IMR-90 (cell line): ENCODE results near the gene ASTN2.

Source experiments
- BHLHE40 ChIP-seq: fragments of 150-350 bp; IDR thresholded peaks from 2 replicates; pipeline ENCODE4 v1.6.1; 2016; ENCODE audit warnings: mild to moderate bottlenecking, low read depth, low read length
- CTCF ChIP-seq: conservative IDR thresholded peaks from 2 replicates; pipeline ENCODE4 v1.5.1; 2012; ENCODE audit warnings: mild to moderate bottlenecking, low read depth, low read length, improper control_type of control experiment
- POLR2A ChIP-seq: IDR thresholded peaks from 2 replicates; pipeline ENCODE4 v1.6.1; 2012; ENCODE audit warnings: mild to moderate bottlenecking, low read depth, low read length
- RAD21 ChIP-seq: IDR thresholded peaks from 2 replicates; pipeline ENCODE4 v1.6.1; 2012; ENCODE audit warnings: low read length, improper control_type of control experiment
- SMC3 ChIP-seq: fragments of 150-350 bp; IDR thresholded peaks from 2 replicates; pipeline ENCODE4 v1.6.1; 2016; ENCODE audit warnings: low read depth, mild to moderate bottlenecking, antibody characterized with exemption, low read length, moderate library complexity
- USF2 ChIP-seq: fragments of 150-350 bp; IDR thresholded peaks from 2 replicates; pipeline ENCODE4 v1.6.1; 2017; ENCODE audit warnings: mild to moderate bottlenecking, antibody characterized with exemption, low read length, low read depth

DNA sequence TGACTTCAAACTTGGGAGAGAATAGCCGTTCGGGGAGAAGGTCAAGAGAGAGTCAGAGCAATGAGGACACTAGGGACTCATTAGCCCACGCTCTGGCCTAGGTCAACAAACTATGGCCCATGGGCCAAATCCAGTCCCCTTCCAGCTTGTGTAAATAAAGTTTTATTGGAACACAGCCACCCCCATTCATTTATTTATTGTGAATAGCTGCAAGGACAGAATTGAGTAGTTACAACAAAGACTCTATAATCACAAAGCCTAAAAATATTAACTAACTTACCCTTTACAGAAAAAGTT is 760.9 kb downstream of the ASTN2 start:
- TF ChIP-seq USF2 (no peak), CTCF (no peak), POLR2A (no peak), RAD21 (no peak), SMC3 (no peak), BHLHE40 (no peak)
